Measurements from ENCODE around the gene CCNB3. TPM values are rescaled to one million over a fixed set of nuclear protein-coding genes. Genes with fewer than 3 reads are reported as not detected.
A peak's percentile ranks its signal among the peaks of the same experiment; 100 is the strongest.

CCNB3 gene
- polyA plus RNA-seq, 2 of the 4 experiments (the other 2 are of a cell fraction) = 1.5 to 2.8 TPM

- H3K4me2 ChIP-seq = no peak overlapping the region
- 0% methylated on average over 1 of the region's 1 CpG for WGBS (ENCODE audit: missing lambda C conversion rate)
- TF ChIP-seq MAFK (IDR thresholded peaks at IDR 0.05; ENCODE audit: partially characterized antibody) (peak; percentile 83), CBX8 (IDR thresholded peaks at IDR 0.05) (no peak)
- H3K4me1 ChIP-seq = no peaks in the 10 kb centered on the region
- no peaks in the 10 kb centered on the region for H3K9me3 ChIP-seq
- DNase-seq (ENCODE audit: low read depth in 1 of 2, low spot score in 1 of 2) = no peak
- ChIA-PET POLR2A (no interaction called here), CTCF (no interaction called here)
- no peak for FAIRE-seq
- ATAC-seq = no peak
- no peak overlapping the region for H3K4me3 ChIP-seq
- H3K27ac ChIP-seq = no peak overlapping the region
These were observed 46.0 kb upstream of the CCNB3 start for GRCh38 chrX:50158593-50158992.

GRCh38 chrX:50161127-50161526 is 43.4 kb upstream of the CCNB3 start:
- Histone ChIP-seq H3K4me2 (no peak overlapping the region), H3K27ac (no peak overlapping the region), H3K4me1 (no peaks in the 10 kb centered on the region), H3K9me3 (no peaks in the 10 kb centered on the region), H3K4me3 (no peak overlapping the region)
- no peak for DNase-seq (ENCODE audit: low read depth in 1 of 2, low spot score in 1 of 2)
- POLR2A ChIA-PET = no interaction called here
- no peak for FAIRE-seq
- TF ChIP-seq TP53 (CRISPR knock-in tag; IDR thresholded peaks at IDR 0.05) (no peak), HOXB5 (CRISPR knock-in tag; IDR thresholded peaks at IDR 0.05) (no peak), JUNB (IDR thresholded peaks at IDR 0.05) (no peak), RAD21 (conservative IDR thresholded peaks at IDR 0.05 in 1 of 2, IDR thresholded peaks at IDR 0.05 in 1 of 2) (no peak), EP300 (IDR thresholded peaks at IDR 0.05) (no peak), BHLHE40 (IDR thresholded peaks at IDR 0.05; ENCODE audit: low read depth, low read length) (no peak), FOSL2 (IDR thresholded peaks at IDR 0.05) (no peak), FOSL2 (CRISPR knock-in tag; IDR thresholded peaks at IDR 0.05) (no peak), MAFK (IDR thresholded peaks at IDR 0.05; ENCODE audit: partially characterized antibody) (no peak), HMGXB4 (CRISPR knock-in tag; IDR thresholded peaks at IDR 0.05; ENCODE audit: borderline replicate concordance) (no peak), CBX2 (IDR thresholded peaks at IDR 0.05; ENCODE audit: borderline replicate concordance, low read depth) (no peak), ZC3H11A (IDR thresholded peaks at IDR 0.05) (no peak), REST (IDR thresholded peaks at IDR 0.05) (no peak), FOSB (CRISPR knock-in tag; IDR thresholded peaks at IDR 0.05) (no peak), KDM1A (IDR thresholded peaks at IDR 0.05; ENCODE audit: low read depth) (no peak), PHF8 (IDR thresholded peaks at IDR 0.05; ENCODE audit: borderline replicate concordance, low read depth) (no peak), ESRRA (IDR thresholded peaks at IDR 0.05; ENCODE audit: borderline replicate concordance, low read length) (no peak), CHD4 (IDR thresholded peaks at IDR 0.05; ENCODE audit: borderline replicate concordance) (no peak), EHF (CRISPR knock-in tag; IDR thresholded peaks at IDR 0.05) (no peak), MAZ (IDR thresholded peaks at IDR 0.05; ENCODE audit: borderline replicate concordance, low read depth, low read length) (no peak), KDM5A (IDR thresholded peaks at IDR 0.05) (no peak)
- WGBS (ENCODE audit: missing lambda C conversion rate) = 42% methylated on average over 3 of the region's 3 CpGs
- no peak for ATAC-seq
- CTCF ChIA-PET = no interaction called here

Measured in A549 (cell line).